ENCODE data around the gene ZNF511. TPM values are rescaled to one million over a fixed set of nuclear protein-coding genes. Genes with fewer than 3 reads are reported as not detected.

Gene ZNF511
- total and polyA plus RNA-seq, 9 of the 15 experiments (the other 6 are each of a cell fraction or from before 2014, with no cell fraction given) = 0.61 to 69.3 (median 40.1) TPM

DNA sequence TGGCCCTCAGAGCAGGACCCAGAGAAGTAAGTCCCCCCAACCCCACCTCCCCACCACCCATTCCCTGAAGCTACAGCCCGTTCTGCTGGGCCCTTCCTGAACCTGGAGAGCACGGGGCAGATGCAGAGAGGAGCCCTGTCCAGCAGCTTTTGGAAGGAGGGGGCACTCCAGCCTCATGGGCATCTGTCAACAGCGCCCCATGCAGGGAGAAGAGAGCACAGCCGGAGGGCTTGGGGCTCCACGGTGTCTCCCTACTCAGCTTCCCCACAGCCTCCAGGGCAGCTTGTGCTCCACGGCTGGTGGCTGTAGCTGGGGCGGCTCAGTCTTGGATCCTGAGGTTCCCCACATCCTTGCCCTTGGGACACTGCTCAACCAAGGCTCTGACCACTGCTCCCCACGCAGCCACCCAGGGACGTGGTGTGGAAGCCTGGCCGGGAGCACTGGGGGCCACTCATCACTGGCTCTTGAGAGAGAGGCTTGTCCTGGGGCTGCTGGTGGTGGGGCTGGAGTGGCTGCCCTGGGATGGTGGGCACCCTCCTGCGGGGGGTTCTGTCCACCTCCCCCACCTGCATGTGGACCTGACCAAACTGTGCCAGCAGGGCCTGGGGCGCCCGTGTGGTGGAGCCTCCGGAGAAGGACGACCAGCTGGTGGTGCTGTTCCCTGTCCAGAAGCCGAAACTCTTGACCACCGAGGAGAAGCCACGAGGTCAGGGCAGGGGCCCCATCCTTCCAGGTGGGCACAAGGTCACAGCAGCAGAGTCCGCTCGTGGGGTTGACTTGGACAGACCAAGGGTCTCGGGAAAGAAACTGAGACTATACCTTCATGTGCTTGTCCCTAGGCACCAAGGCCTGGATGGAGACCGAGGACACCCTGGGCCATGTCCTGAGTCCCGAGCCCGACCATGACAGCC lies 42.9 kb downstream of the ZNF511 start:
- no peak overlapping the region for H2AFZ ChIP-seq (ENCODE audit: low read depth, low read length)
- no peak overlapping the region; a peak in 1 of 4 replicates for H3K9ac ChIP-seq (ENCODE audit: insufficient read depth in 1 of 2, low read depth in 2 of 2, low read length in 2 of 2)
- 46% methylated on average over 13 of the region's 24 CpGs for WGBS (ENCODE audit: insufficient coverage, low coverage, missing lambda C conversion rate)
- no TSS peak for BruUV-seq (replicated peaks)
- ChIA-PET CTCF (ENCODE audit: low intra/inter-chr PET ratio) (no interaction called here), POLR2A (interaction anchor here (0.5 to 1.0 kb wide), 4 partner anchors 15 to 307 kb away, joined by 3 to 4 read pairs (median 3); partner anchors contain the start of gene CALY)
- no peaks in the 10 kb centered on the region for H3K9me1 ChIP-seq (ENCODE audit: control insufficient read depth, insufficient read depth, low read length)
- H3K9me3 ChIP-seq (replicated peaks; ENCODE audit: control insufficient read depth, insufficient read depth, low read depth, low read length) = no peaks in the 10 kb centered on the region
- peaks cover 5% of the 10 kb centered on the region for H3K79me2 ChIP-seq (ENCODE audit: control insufficient read depth, insufficient read depth, low read length)
- peaks cover 12% of the 10 kb centered on the region; the same call in 1 of the 3 replicates for H3K36me3 ChIP-seq (ENCODE audit: control insufficient read depth, insufficient read depth, low read length)
- ATAC-seq (peak; percentile 72), DNase-seq (ENCODE audit: extremely low read depth in 1 of 4, low spot score in 3 of 4) (peak in 1 of 4 experiments; percentile 32), FAIRE-seq (no peak)
- H3K4me3 ChIP-seq = no peak overlapping the region
- no peak overlapping the region for H3K27ac ChIP-seq (ENCODE audit: extremely low read depth, low read depth, low read length)
- H3K27me3 ChIP-seq (ENCODE audit: control insufficient read depth in 2 of 2, insufficient read depth in 2 of 2, low read length in 2 of 2) = no peaks in the 10 kb centered on the region; a peak in 1 of 5 replicates
- H4K20me1 ChIP-seq (replicated peaks; ENCODE audit: control insufficient read depth, insufficient read depth, low read length) = no peaks in the 10 kb centered on the region
- in situ Hi-C loops (cut with MboI) (no loop called here), intact Hi-C loops (cut with micrococcal nuclease) (no loop called here)
- H3K4me1 ChIP-seq (replicated peaks in 1 of 2; ENCODE audit: control insufficient read depth in 2 of 2, insufficient read depth in 2 of 2, low read length in 2 of 2) = peaks cover 0 to 65% of the 10 kb centered on the region in 2 experiments; a peak in 3 of 5 replicates
- H3K4me2 ChIP-seq (ENCODE audit: insufficient read depth, low read length) = no peak overlapping the region
- TF ChIP-seq MYC (IDR thresholded peaks at IDR 0.05; ENCODE audit: low read depth, low read length) (0 out of 2 replicates have a peak, but pooled peaks have one; percentile 16), MYC (CRISPR knock-in tag; IDR thresholded peaks at IDR 0.05; ENCODE audit: borderline replicate concordance, low read depth) (no peak), THRAP3 (IDR thresholded peaks at IDR 0.05; ENCODE audit: borderline replicate concordance) (no peak), POLR2AphosphoS2 (IDR thresholded peaks at IDR 0.05; ENCODE audit: low read length) (0 out of 2 replicates have a peak, but pooled peaks have one; percentile 32), STAT5A (IDR thresholded peaks at IDR 0.05; ENCODE audit: borderline replicate concordance, low read length) (no peak), CSDE1 (IDR thresholded peaks at IDR 0.05) (no peak)
- TF ChIP-seq, protein P1, sequence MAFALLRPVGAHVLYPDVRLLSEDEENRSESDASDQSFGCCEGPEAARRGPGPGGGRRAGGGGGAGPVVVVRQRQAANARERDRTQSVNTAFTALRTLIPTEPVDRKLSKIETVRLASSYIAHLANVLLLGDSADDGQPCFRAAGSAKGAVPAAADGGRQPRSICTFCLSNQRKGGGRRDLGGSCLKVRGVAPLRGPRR (CRISPR knock-in tag; IDR thresholded peaks at IDR 0.05) = no peak
- TF ChIP-seq, protein P2, sequence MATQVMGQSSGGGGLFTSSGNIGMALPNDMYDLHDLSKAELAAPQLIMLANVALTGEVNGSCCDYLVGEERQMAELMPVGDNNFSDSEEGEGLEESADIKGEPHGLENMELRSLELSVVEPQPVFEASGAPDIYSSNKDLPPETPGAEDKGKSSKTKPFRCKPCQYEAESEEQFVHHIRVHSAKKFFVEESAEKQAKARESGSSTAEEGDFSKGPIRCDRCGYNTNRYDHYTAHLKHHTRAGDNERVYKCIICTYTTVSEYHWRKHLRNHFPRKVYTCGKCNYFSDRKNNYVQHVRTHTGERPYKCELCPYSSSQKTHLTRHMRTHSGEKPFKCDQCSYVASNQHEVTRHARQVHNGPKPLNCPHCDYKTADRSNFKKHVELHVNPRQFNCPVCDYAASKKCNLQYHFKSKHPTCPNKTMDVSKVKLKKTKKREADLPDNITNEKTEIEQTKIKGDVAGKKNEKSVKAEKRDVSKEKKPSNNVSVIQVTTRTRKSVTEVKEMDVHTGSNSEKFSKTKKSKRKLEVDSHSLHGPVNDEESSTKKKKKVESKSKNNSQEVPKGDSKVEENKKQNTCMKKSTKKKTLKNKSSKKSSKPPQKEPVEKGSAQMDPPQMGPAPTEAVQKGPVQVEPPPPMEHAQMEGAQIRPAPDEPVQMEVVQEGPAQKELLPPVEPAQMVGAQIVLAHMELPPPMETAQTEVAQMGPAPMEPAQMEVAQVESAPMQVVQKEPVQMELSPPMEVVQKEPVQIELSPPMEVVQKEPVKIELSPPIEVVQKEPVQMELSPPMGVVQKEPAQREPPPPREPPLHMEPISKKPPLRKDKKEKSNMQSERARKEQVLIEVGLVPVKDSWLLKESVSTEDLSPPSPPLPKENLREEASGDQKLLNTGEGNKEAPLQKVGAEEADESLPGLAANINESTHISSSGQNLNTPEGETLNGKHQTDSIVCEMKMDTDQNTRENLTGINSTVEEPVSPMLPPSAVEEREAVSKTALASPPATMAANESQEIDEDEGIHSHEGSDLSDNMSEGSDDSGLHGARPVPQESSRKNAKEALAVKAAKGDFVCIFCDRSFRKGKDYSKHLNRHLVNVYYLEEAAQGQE (IDR thresholded peaks at IDR 0.05; ENCODE audit: borderline replicate concordance) = 0 out of 2 replicates have a peak, but pooled peaks have one; percentile 8
- TF ChIP-seq, protein P2 (CRISPR knock-in tag; IDR thresholded peaks at IDR 0.05; ENCODE audit: low read depth) = no peak
- TF ChIP-seq, protein P3, sequence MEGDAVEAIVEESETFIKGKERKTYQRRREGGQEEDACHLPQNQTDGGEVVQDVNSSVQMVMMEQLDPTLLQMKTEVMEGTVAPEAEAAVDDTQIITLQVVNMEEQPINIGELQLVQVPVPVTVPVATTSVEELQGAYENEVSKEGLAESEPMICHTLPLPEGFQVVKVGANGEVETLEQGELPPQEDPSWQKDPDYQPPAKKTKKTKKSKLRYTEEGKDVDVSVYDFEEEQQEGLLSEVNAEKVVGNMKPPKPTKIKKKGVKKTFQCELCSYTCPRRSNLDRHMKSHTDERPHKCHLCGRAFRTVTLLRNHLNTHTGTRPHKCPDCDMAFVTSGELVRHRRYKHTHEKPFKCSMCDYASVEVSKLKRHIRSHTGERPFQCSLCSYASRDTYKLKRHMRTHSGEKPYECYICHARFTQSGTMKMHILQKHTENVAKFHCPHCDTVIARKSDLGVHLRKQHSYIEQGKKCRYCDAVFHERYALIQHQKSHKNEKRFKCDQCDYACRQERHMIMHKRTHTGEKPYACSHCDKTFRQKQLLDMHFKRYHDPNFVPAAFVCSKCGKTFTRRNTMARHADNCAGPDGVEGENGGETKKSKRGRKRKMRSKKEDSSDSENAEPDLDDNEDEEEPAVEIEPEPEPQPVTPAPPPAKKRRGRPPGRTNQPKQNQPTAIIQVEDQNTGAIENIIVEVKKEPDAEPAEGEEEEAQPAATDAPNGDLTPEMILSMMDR (IDR thresholded peaks at IDR 0.05 in 2 of 3, conservative IDR thresholded peaks at IDR 0.05 in 1 of 3; ENCODE audit: insufficient read depth in 2 of 3, low read depth in 1 of 3, low read length in 3 of 3) = peak; percentile 22 to 47 (median 42); a peak in 4 of 6 replicates

Data from K562 (cell line).